Endothelial cell (in vitro differentiated cells): Measurements from ENCODE around the gene TUBGCP3. TPM values are rescaled to one million over a fixed set of nuclear protein-coding genes. Genes with fewer than 3 reads are reported as not detected.

Experiments used
- DNase-seq: peaks from one replicate; pipeline ENCODE4 v3.0.0; 2021; ENCODE audit warnings: low spot score
- H3K27ac Mint-ChIP-seq: one replicate; pipeline ENCODE4 v1.8.0; 2021; ENCODE audit warnings: mixed read lengths, inconsistent platforms; ENCODE audit not compliant: unreplicated experiment
- H3K27me3 Mint-ChIP-seq: one replicate; pipeline ENCODE4 v1.8.0; 2021; ENCODE audit warnings: mild to moderate bottlenecking, moderate library complexity, mixed read lengths, inconsistent platforms; ENCODE audit not compliant: unreplicated experiment
- H3K36me3 Mint-ChIP-seq: one replicate; pipeline ENCODE4 v1.8.0; 2021; ENCODE audit warnings: mild to moderate bottlenecking, low read depth, mixed read lengths, inconsistent platforms; ENCODE audit not compliant: unreplicated experiment
- H3K4me1 Mint-ChIP-seq: one replicate; pipeline ENCODE4 v1.8.0; 2021; ENCODE audit warnings: mild to moderate bottlenecking, mixed read lengths, inconsistent platforms; ENCODE audit not compliant: unreplicated experiment
- H3K4me3 Mint-ChIP-seq: one replicate; pipeline ENCODE4 v1.8.0; 2021; ENCODE audit warnings: mild to moderate bottlenecking, mixed read lengths, inconsistent platforms; ENCODE audit not compliant: unreplicated experiment
- H3K9me3 Mint-ChIP-seq: one replicate; pipeline ENCODE4 v1.8.0; 2021; ENCODE audit warnings: mixed read lengths, inconsistent platforms; ENCODE audit not compliant: unreplicated experiment
- total RNA-seq: library from RNA; stranded (reverse); fragmentation: NEBNext Ultra II Directional; extraction: Animal tissue kit (Norgen Biotek cat#: 25700); gene quantifications from one replicate; pipeline ENCODE4 v1.2.1, GENCODE V29; 2021; ENCODE audit not compliant: unreplicated experiment
- TF ChIP-seq, protein P1 (sequence below): fragments of 200-600 bp; sonication (generic); IDR thresholded peaks from one replicate; pipeline ENCODE4 v1.5.0; 2021; ENCODE audit warnings: antibody characterized with exemption; ENCODE audit not compliant: unreplicated experiment

Gene TUBGCP3
- total RNA-seq, 1 donor from 2014 or later = 26.8 TPM

DNA sequence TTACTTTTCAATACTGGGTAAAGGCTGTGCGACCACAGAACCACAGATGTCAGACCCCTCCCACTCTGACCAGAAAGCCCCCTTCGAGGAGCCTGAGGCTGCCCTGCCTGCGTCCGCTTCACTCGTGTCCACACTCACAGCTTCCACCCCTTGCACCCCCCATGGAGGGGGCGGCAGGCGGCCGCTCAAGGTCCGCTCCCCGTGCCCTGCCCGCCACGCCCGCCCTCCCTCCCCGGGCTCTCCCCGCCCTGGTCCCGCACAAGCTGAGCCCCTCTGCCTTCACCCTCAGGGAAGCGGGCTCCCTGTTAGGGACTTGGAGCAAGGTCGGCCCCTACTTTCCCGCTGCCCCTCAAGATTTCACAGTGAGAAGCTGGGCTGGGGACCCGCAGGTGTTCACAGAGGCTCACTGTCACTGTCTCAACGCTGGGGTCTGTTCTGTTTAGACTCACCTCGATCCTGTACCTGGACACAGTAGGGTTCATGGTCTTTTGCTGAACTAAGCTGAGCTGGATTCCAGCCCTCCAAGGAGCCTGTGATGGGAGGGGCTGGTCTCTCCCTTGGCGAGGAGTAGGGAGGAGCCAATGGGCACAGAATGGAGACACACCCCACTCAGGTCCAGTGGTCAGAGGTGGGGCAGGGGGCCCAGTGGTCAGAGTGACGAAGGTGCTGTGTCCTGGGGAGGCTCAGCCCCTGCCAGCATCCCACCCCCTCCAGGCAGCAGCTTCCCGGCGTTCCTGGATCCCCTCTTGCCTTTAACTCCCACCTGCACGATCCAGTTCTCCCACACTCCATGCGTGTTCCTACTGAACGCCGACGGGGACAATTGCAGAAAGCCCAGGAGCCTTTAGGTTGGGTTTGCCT is 142.3 kb downstream of the TUBGCP3 start:
- H3K27ac Mint-ChIP-seq = no peak overlapping the region
- no peak for DNase-seq
- no peaks in the 10 kb centered on the region for H3K36me3 Mint-ChIP-seq
- no peaks in the 10 kb centered on the region for H3K9me3 Mint-ChIP-seq
- TF ChIP-seq, protein P1, sequence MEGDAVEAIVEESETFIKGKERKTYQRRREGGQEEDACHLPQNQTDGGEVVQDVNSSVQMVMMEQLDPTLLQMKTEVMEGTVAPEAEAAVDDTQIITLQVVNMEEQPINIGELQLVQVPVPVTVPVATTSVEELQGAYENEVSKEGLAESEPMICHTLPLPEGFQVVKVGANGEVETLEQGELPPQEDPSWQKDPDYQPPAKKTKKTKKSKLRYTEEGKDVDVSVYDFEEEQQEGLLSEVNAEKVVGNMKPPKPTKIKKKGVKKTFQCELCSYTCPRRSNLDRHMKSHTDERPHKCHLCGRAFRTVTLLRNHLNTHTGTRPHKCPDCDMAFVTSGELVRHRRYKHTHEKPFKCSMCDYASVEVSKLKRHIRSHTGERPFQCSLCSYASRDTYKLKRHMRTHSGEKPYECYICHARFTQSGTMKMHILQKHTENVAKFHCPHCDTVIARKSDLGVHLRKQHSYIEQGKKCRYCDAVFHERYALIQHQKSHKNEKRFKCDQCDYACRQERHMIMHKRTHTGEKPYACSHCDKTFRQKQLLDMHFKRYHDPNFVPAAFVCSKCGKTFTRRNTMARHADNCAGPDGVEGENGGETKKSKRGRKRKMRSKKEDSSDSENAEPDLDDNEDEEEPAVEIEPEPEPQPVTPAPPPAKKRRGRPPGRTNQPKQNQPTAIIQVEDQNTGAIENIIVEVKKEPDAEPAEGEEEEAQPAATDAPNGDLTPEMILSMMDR = no peak
- peaks cover 1% of the 10 kb centered on the region for H3K27me3 Mint-ChIP-seq
- no peaks in the 10 kb centered on the region for H3K4me1 Mint-ChIP-seq
- H3K4me3 Mint-ChIP-seq = no peak overlapping the region

DNA sequence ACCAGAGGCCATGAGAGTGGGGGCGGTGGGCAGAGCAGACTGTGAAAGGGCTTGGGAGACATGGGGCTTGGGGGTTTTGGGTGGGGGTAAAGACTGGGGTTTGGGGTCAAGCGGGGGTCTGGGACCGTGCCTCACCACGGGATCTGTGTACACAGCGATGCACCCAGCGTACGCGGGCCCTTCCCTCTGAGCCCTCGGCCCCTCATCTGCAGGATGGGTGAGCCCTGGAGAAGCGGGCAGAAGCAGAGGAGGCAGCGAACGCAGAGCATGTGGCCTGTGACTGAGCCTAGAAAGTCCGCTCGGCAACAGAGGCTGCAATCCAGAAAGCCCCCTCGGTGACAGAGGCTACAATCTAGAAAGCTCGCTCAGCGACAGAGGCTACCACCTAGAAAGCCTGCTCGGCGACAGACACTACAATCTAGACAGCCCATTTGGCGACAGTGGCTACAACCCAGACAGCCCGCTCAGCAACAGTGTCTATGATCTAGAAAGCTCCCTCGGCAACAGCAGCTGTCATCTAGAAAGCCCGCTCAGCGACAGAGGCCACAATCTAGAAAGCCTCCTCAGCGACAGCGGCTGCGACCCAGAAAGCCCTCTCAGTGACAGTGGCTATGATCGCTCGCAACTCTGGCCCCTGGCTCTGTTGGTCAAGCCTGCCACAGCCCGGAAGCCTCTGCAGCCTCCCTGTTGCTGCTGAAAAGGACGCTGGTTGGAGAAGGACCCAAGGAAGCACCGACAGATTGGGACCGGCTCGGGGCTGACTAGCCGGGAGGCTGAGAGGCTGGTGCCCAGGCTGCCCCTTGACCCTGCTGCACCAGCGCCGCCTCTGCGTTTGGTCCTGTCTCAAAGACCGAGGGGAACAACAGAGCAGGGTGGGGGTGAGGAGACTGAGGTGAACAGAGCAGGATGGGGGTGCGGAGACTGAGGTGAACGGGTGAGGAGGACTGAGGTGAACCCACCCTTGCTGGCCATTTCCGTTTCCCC is 143.2 kb downstream of the TUBGCP3 start:
- H3K27me3 Mint-ChIP-seq = peaks cover 1% of the 10 kb centered on the region
- DNase-seq = no peak
- peaks cover 5% of the 10 kb centered on the region for H3K9me3 Mint-ChIP-seq
- TF ChIP-seq, protein P1 = no peak
- no peak overlapping the region for H3K4me3 Mint-ChIP-seq
- no peaks in the 10 kb centered on the region for H3K4me1 Mint-ChIP-seq
- peaks cover 6% of the 10 kb centered on the region for H3K36me3 Mint-ChIP-seq
- H3K27ac Mint-ChIP-seq = no peak overlapping the region

DNA sequence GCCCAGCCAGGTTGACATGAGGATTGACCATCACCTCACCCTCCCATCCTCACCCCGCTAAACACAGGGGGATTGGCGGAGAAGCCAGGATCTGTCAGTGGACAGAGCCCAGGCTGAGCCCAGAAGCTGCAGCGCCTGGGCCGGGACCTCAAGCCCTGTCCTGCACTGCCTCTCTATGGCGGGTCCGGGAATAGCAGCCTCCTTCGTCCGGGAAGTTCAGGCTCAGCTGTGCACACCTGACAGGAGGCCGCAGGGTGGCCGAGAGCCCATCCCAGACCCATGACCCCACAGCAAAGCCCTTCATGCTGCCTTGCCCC is 144.0 kb downstream of the TUBGCP3 start:
- Mint-ChIP-seq H3K27ac (no peak overlapping the region), H3K4me1 (no peaks in the 10 kb centered on the region), H3K4me3 (no peak overlapping the region), H3K36me3 (peaks cover 11% of the 10 kb centered on the region), H3K9me3 (peaks cover 7% of the 10 kb centered on the region), H3K27me3 (peaks cover 1% of the 10 kb centered on the region)
- peak; percentile 89 for DNase-seq
- TF ChIP-seq, protein P1 = peak; percentile 88

DNA sequence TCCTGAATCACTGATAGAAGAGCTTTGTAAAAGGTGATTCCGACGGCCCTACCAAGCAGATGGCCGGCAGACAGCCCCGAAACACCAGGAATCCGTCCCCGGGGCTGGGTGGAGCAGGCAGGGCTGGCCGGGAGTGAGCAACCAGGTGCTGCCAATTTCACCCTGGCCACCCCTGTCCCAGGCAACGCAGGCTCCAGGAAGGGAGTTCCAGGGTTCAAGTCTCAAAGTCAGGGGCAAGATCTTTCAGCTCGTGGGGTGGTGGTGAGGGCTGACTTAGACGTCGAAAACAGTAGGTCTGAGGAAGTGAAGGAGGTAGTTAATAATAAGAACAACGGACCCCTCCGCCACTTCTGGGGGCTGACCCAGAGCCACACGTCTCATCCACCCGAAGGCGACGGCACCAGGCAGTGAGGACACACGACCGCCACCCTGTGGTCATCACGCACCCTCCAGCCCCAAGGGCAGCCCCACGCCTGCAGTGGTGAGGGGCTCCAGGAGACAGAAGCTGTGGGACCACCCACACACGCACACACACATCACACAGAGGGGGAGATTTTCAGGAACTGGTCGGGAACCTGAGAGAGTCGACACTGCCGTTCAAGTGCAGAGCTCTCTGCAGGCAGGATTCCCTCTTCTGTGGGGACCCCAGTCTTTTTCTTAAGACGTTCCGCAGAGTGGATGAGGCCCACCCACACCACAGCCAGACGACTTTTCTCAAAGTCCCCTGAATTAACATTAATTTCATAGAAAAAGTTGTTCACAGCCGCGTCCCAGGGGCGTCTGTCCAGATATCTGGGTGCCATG is 144.6 kb downstream of the TUBGCP3 start:
- no peak overlapping the region for H3K4me3 Mint-ChIP-seq
- peak; percentile 64 for DNase-seq
- TF ChIP-seq, protein P1 = no peak
- H3K27me3 Mint-ChIP-seq = peaks cover under 1% of the 10 kb centered on the region
- no peaks in the 10 kb centered on the region for H3K4me1 Mint-ChIP-seq
- peaks cover 7% of the 10 kb centered on the region for H3K9me3 Mint-ChIP-seq
- peaks cover 11% of the 10 kb centered on the region for H3K36me3 Mint-ChIP-seq
- H3K27ac Mint-ChIP-seq = no peak overlapping the region
